Trophoblast cell (in vitro differentiated cells and primary cell): Measurements from ENCODE around the gene DGKZ.

Experiments
- DNase-seq, 2 donors: peaks; one replicate each; pipeline ENCODE4 v3.0.0-alpha.2; 2016
- H2AFZ ChIP-seq: 2 replicates; pipeline ENCODE4 v1.6.1; 2013; ENCODE audit warnings: low read length, moderate library complexity, mild to moderate bottlenecking; ENCODE audit not compliant: insufficient read depth, poor library complexity
- H2AK5ac ChIP-seq: 2 replicates; pipeline ENCODE4 v1.6.1; 2013; ENCODE audit warnings: mild to moderate bottlenecking, low read length
- H2BK120ac ChIP-seq: 2 replicates; pipeline ENCODE4 v1.6.1; 2013; ENCODE audit warnings: low read length, mild to moderate bottlenecking, moderate library complexity; ENCODE audit not compliant: insufficient read depth, poor library complexity
- H2BK12ac ChIP-seq: 2 replicates; pipeline ENCODE4 v1.6.1; 2013; ENCODE audit warnings: mild to moderate bottlenecking, low read length, moderate library complexity
- H2BK5ac ChIP-seq: 2 replicates; pipeline ENCODE4 v1.6.1; 2013; ENCODE audit warnings: low read length, low read depth, moderate library complexity, mild to moderate bottlenecking; ENCODE audit not compliant: poor library complexity
- H3K14ac ChIP-seq: 2 replicates; pipeline ENCODE4 v1.6.1; 2013; ENCODE audit warnings: mild to moderate bottlenecking, low read length
- H3K18ac ChIP-seq: 2 replicates; pipeline ENCODE4 v1.6.1; 2013; ENCODE audit warnings: mild to moderate bottlenecking, low read length
- H3K23ac ChIP-seq: 2 replicates; pipeline ENCODE4 v1.6.1; 2013; ENCODE audit warnings: low read length
- H3K27ac ChIP-seq: 2 replicates; pipeline ENCODE4 v1.5.1; 2013; ENCODE audit warnings: low read depth, mild to moderate bottlenecking, inconsistent platforms, low read length, moderate library complexity
- H3K27me3 ChIP-seq: 2 replicates; pipeline ENCODE4 v1.6.1; 2013; ENCODE audit warnings: inconsistent platforms, mild to moderate bottlenecking, low read length, moderate library complexity; ENCODE audit not compliant: insufficient read depth
- H3K36me3 ChIP-seq, 2 experiments: 1 replicate in 1 of 2; 2 replicates in 1 of 2; pipeline ENCODE4 v1.6.1; 2013; ENCODE audit warnings: low read length in 2 of 2, mild to moderate bottlenecking in 2 of 2, moderate library complexity in 1 of 2; ENCODE audit not compliant: insufficient read depth in 2 of 2, control insufficient read depth in 1 of 2
- H3K4ac ChIP-seq: 2 replicates; pipeline ENCODE4 v1.6.1; 2013; ENCODE audit warnings: low read depth, mild to moderate bottlenecking, low read length, moderate library complexity
- H3K4me1 ChIP-seq, 2 experiments: 1 replicate in 1 of 2; 2 replicates in 1 of 2; pipeline ENCODE4 v1.6.1; 2013; ENCODE audit warnings: low read length in 2 of 2, mild to moderate bottlenecking in 2 of 2, moderate library complexity in 1 of 2; ENCODE audit not compliant: insufficient read depth in 2 of 2, control insufficient read depth in 1 of 2
- H3K4me2 ChIP-seq: 2 replicates; pipeline ENCODE4 v1.6.1; 2013; ENCODE audit warnings: inconsistent platforms, mild to moderate bottlenecking, low read length, moderate library complexity
- H3K4me3 ChIP-seq: 2 replicates; pipeline ENCODE4 v1.5.1; 2013; ENCODE audit warnings: mild to moderate bottlenecking, low read depth, low read length, inconsistent platforms
- H3K79me1 ChIP-seq: one replicate; pipeline ENCODE4 v1.6.1; 2013; ENCODE audit warnings: low read length
- H3K79me2 ChIP-seq: 2 replicates; pipeline ENCODE4 v1.6.1; 2013; ENCODE audit warnings: low read length, mild to moderate bottlenecking; ENCODE audit not compliant: control insufficient read depth, insufficient read depth, poor library complexity
- H3K9ac ChIP-seq: 2 replicates; pipeline ENCODE4 v1.6.1; 2013; ENCODE audit warnings: mild to moderate bottlenecking, low read length
- H3K9me3 ChIP-seq: 2 replicates; pipeline ENCODE4 v1.6.1; 2013; ENCODE audit warnings: low read depth, mild to moderate bottlenecking, control low read depth, inconsistent platforms, low read length; ENCODE audit not compliant: insufficient read depth
- H4K12ac ChIP-seq: 2 replicates; pipeline ENCODE4 v1.6.1; 2013; ENCODE audit warnings: low read depth, mild to moderate bottlenecking, low read length, moderate library complexity
- H4K8ac ChIP-seq: 2 replicates; pipeline ENCODE4 v1.6.1; 2013; ENCODE audit warnings: low read depth, mild to moderate bottlenecking, low read length, moderate library complexity
- H4K91ac ChIP-seq: one replicate; pipeline ENCODE4 v1.6.1; 2013; ENCODE audit warnings: low read depth, mild to moderate bottlenecking, low read length, moderate library complexity
- WGBS: extraction: QIAGEN DNeasy Blood & Tissue Kit; methylation state at CpG from one replicate; pipeline ENCODE4 v1.1.7; 2013; ENCODE audit warnings: missing lambda C conversion rate; ENCODE audit not compliant: insufficient read length, insufficient coverage; ENCODE audit errors: extremely low coverage; 5-methylcytosine and 5-hydroxymethylcytosine counted together

The DGKZ gene

GRCh38 chr11:46306296-46306853, 40.9 kb upstream of the DGKZ start:
- Histone ChIP-seq H3K27me3 (no peaks in the 10 kb centered on the region), H3K4me1 (peaks cover 10 to 14% of the 10 kb centered on the region in 2 experiments), H3K23ac (no peak overlapping the region), H3K79me2 (peaks cover 3% of the 10 kb centered on the region), H2BK5ac (no peak overlapping the region), H4K8ac (no peak overlapping the region), H3K4ac (no peak overlapping the region), H3K4me2 (no peak overlapping the region), H2BK12ac (no peak overlapping the region), H3K18ac (no peak overlapping the region), H3K36me3 (peaks cover 15 to 19% of the 10 kb centered on the region in 2 experiments), H2BK120ac (no peak overlapping the region), H3K4me3 (no peak overlapping the region), H4K12ac (no peak overlapping the region), H4K91ac (no peak overlapping the region), H3K9me3 (no peaks in the 10 kb centered on the region), H2AFZ (no peak overlapping the region), H3K14ac (no peak overlapping the region), H2AK5ac (no peak overlapping the region), H3K27ac (no peak overlapping the region), H3K9ac (no peak overlapping the region), H3K79me1 (peaks cover 3% of the 10 kb centered on the region)
- DNase-seq, result no peak
- no CpG with 5 or more reads among the region's 5 CpGs for WGBS

- no CpG with 5 or more reads among the region's 3 CpGs for WGBS
- H3K79me2 ChIP-seq, result peaks cover 3% of the 10 kb centered on the region
- H3K14ac ChIP-seq, result no peak overlapping the region
Measured at GRCh38 chr11:46307369-46307768, 39.9 kb upstream of the DGKZ start.

GRCh38 chr11:46307785-46308341, 39.4 kb upstream of the DGKZ start:
- H3K4ac ChIP-seq, result no peak overlapping the region
- H4K8ac ChIP-seq, result no peak overlapping the region
- H4K12ac ChIP-seq, result no peak overlapping the region
- H3K18ac ChIP-seq, result peak overlapping the region; percentile 59
- peaks cover 30 to 31% of the 10 kb centered on the region in 2 experiments for H3K36me3 ChIP-seq
- no peak overlapping the region for H3K27ac ChIP-seq
- H2BK120ac ChIP-seq, result peak overlapping the region; percentile 46
- no peak overlapping the region for H3K14ac ChIP-seq
- no peaks in the 10 kb centered on the region for H3K9me3 ChIP-seq
- peaks cover 3% of the 10 kb centered on the region for H3K79me1 ChIP-seq
- no peak for DNase-seq
- peaks cover 10 to 14% of the 10 kb centered on the region in 2 experiments for H3K4me1 ChIP-seq
- H3K27me3 ChIP-seq, result no peaks in the 10 kb centered on the region
- H2BK12ac ChIP-seq, result peak overlapping the region; percentile 68
- peaks cover 3% of the 10 kb centered on the region for H3K79me2 ChIP-seq
- no peak overlapping the region for H3K4me2 ChIP-seq
- no peak overlapping the region for H3K23ac ChIP-seq
- no peak overlapping the region for H2AFZ ChIP-seq
- peak overlapping the region; percentile 13 for H4K91ac ChIP-seq
- H2AK5ac ChIP-seq, result no peak overlapping the region
- no peak overlapping the region for H2BK5ac ChIP-seq
- no peak overlapping the region for H3K9ac ChIP-seq
- no peak overlapping the region for H3K4me3 ChIP-seq
- no CpG with 5 or more reads among the region's 14 CpGs for WGBS

More at GRCh38 chr11:46307369-46307768, 39.9 kb upstream of the DGKZ start:
- Histone ChIP-seq H2BK5ac (no peak overlapping the region), H3K79me1 (peaks cover 3% of the 10 kb centered on the region), H2BK12ac (peak overlapping the region; percentile 68), H3K18ac (no peak overlapping the region), H2AFZ (no peak overlapping the region), H3K4ac (no peak overlapping the region), H3K4me1 (peaks cover 10 to 14% of the 10 kb centered on the region in 2 experiments), H3K4me3 (no peak overlapping the region), H3K27ac (no peak overlapping the region), H3K9me3 (no peaks in the 10 kb centered on the region), H4K12ac (no peak overlapping the region), H2BK120ac (no peak overlapping the region), H2AK5ac (no peak overlapping the region), H4K91ac (peak overlapping the region; percentile 13), H4K8ac (no peak overlapping the region), H3K27me3 (no peaks in the 10 kb centered on the region), H3K23ac (no peak overlapping the region), H3K36me3 (peaks cover 25 to 27% of the 10 kb centered on the region in 2 experiments), H3K4me2 (no peak overlapping the region), H3K9ac (no peak overlapping the region)
- no peak for DNase-seq

- Histone ChIP-seq H3K27ac (no peak overlapping the region), H3K9me3 (no peaks in the 10 kb centered on the region), H3K36me3 (peaks cover 32 to 33% of the 10 kb centered on the region in 2 experiments), H4K8ac (no peak overlapping the region), H3K79me1 (peaks cover 3% of the 10 kb centered on the region), H3K4me3 (no peak overlapping the region), H3K4ac (no peak overlapping the region), H2AK5ac (no peak overlapping the region), H4K12ac (no peak overlapping the region), H3K27me3 (no peaks in the 10 kb centered on the region), H3K18ac (no peak overlapping the region), H2BK5ac (no peak overlapping the region), H3K23ac (no peak overlapping the region), H3K4me2 (no peak overlapping the region), H2AFZ (no peak overlapping the region), H2BK12ac (no peak overlapping the region), H3K14ac (no peak overlapping the region), H3K4me1 (peaks cover 10 to 14% of the 10 kb centered on the region in 2 experiments), H4K91ac (no peak overlapping the region), H3K9ac (no peak overlapping the region), H2BK120ac (no peak overlapping the region), H3K79me2 (peaks cover 3% of the 10 kb centered on the region)
- peak; percentile 48 to 79 for DNase-seq
- no CpG with 5 or more reads among the region's 12 CpGs for WGBS
Measured at GRCh38 chr11:46308631-46309419, 38.4 kb upstream of the DGKZ start.
